Endothelial cell of umbilical vein (primary cell): ENCODE measurements around the gene SUGCT.

Experiments used
- TF ChIP-seq, protein P1 (sequence below), 2 donors: IDR thresholded peaks; 1 replicate in 1 of 2; 2 replicates in 1 of 2; pipeline ENCODE4 v1.5.1; 2011; ENCODE audit warnings: low read length in 2 of 2, mild to moderate bottlenecking in 2 of 2, moderate library complexity in 2 of 2, control low read depth in 1 of 2, inconsistent platforms in 1 of 2, low read depth in 1 of 2; ENCODE audit not compliant: insufficient read depth in 1 of 2; ENCODE audit errors: extremely low read depth in 1 of 2
- TF ChIP-seq, protein P2 (sequence below): IDR thresholded peaks from 2 replicates; pipeline ENCODE4 v1.6.1; 2011; ENCODE audit not compliant: insufficient read depth, insufficient read length

DNA sequence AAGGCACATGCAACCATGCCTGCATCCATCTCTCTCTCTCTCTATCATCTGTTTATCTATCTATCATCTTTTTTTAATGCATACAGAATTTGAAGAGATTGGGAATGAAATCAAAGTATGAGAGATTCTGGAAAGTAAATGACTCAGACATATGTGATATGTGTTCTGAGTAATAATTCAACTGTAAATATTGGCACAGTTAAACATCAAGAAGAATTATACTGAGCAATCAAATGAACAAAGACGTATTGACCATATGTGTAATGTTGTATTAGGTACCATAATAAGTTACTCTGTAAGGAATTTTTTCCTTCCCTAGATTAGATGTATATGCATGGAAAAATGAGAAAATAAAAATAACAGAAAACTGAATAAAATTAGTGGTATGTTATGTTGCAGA, 108.3 kb downstream of the SUGCT start:
- TF ChIP-seq, protein P1, sequence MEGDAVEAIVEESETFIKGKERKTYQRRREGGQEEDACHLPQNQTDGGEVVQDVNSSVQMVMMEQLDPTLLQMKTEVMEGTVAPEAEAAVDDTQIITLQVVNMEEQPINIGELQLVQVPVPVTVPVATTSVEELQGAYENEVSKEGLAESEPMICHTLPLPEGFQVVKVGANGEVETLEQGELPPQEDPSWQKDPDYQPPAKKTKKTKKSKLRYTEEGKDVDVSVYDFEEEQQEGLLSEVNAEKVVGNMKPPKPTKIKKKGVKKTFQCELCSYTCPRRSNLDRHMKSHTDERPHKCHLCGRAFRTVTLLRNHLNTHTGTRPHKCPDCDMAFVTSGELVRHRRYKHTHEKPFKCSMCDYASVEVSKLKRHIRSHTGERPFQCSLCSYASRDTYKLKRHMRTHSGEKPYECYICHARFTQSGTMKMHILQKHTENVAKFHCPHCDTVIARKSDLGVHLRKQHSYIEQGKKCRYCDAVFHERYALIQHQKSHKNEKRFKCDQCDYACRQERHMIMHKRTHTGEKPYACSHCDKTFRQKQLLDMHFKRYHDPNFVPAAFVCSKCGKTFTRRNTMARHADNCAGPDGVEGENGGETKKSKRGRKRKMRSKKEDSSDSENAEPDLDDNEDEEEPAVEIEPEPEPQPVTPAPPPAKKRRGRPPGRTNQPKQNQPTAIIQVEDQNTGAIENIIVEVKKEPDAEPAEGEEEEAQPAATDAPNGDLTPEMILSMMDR (IDR thresholded peaks at IDR 0.05; ENCODE audit: extremely low read depth in 1 of 2, insufficient read depth in 1 of 2, low read depth in 1 of 2, low read length in 2 of 2): no peak
- TF ChIP-seq, protein P2, sequence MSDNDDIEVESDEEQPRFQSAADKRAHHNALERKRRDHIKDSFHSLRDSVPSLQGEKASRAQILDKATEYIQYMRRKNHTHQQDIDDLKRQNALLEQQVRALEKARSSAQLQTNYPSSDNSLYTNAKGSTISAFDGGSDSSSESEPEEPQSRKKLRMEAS: no peak
